Bronchial epithelial cell (primary cell): Measurements from ENCODE around the gene MAT2B. TPM values are rescaled to one million over a fixed set of nuclear protein-coding genes. Genes with fewer than 3 reads are reported as not detected.

Source experiments
- DNase-seq: peaks from one replicate; pipeline ENCODE4 v3.0.0-alpha.2; 2010; ENCODE audit warnings: low read depth
- FAIRE-seq: peaks from 2 replicates; lab custom pipeline; 2011; peaks lifted over from hg19 to GRCh38; lab: Jason Lieb, UNC
- H3K27me3 ChIP-seq: 2 replicates; pipeline ENCODE4 v1.5.1; 2011; ENCODE audit warnings: low read length; ENCODE audit not compliant: control insufficient read depth, insufficient read depth
- H3K36me3 ChIP-seq: 2 replicates; pipeline ENCODE4 v1.5.1; 2011; ENCODE audit warnings: low read length; ENCODE audit not compliant: control insufficient read depth, insufficient read depth
- H3K4me3 ChIP-seq: 2 replicates; pipeline ENCODE4 v1.5.1; 2011; ENCODE audit warnings: mild to moderate bottlenecking, low read depth, low read length, control low read depth
- CTCF ChIP-seq: IDR thresholded peaks from 2 replicates; pipeline ENCODE4 v1.5.1; 2011; ENCODE audit warnings: mild to moderate bottlenecking, moderate library complexity, low read length, control low read depth, inconsistent platforms; ENCODE audit not compliant: insufficient read depth, severe bottlenecking
- total RNA-seq: library from RNA; depleted of rRNA; stranded (reverse); fragments of >200 nt; gene quantifications from 2 replicates; pipeline ENCODE4 v1.2.1, GENCODE V29; 2014

Gene MAT2B
- total RNA-seq, 1 donor from 2014 or later, result 71.1 TPM

GRCh38 chr5:163561339-163561738 is 55.9 kb downstream of the MAT2B start:
- no peak for TF ChIP-seq CTCF
- Histone ChIP-seq H3K27me3 (no peaks in the 10 kb centered on the region), H3K4me3 (no peak overlapping the region), H3K36me3 (no peaks in the 10 kb centered on the region)
- FAIRE-seq (no peak), DNase-seq (no peak)

GRCh38 chr5:163562071-163562470 is 56.7 kb downstream of the MAT2B start:
- Histone ChIP-seq H3K4me3 (no peak overlapping the region), H3K27me3 (peaks cover 3% of the 10 kb centered on the region), H3K36me3 (no peaks in the 10 kb centered on the region)
- no peak for TF ChIP-seq CTCF
- DNase-seq (no peak), FAIRE-seq (peak; percentile 32)

GRCh38 chr5:163563112-163563511 is 57.7 kb downstream of the MAT2B start:
- Histone ChIP-seq H3K27me3 (peaks cover 5% of the 10 kb centered on the region), H3K4me3 (no peak overlapping the region)
- TF ChIP-seq CTCF, result no peak

GRCh38 chr5:163563880-163564279 is 58.5 kb downstream of the MAT2B start:
- peaks cover 5% of the 10 kb centered on the region for H3K27me3 ChIP-seq
- FAIRE-seq (no peak), DNase-seq (no peak)

More at GRCh38 chr5:163563112-163563511, 57.7 kb downstream of the MAT2B start:
- no peak for FAIRE-seq
- H3K36me3 ChIP-seq, result no peaks in the 10 kb centered on the region
- no peak for DNase-seq

GRCh38 chr5:163564321-163564938 is 59.0 kb downstream of the MAT2B start:
- peak; percentile 55 for DNase-seq
- Histone ChIP-seq H3K27me3 (peaks cover 5% of the 10 kb centered on the region), H3K36me3 (no peaks in the 10 kb centered on the region), H3K4me3 (no peak overlapping the region)
- FAIRE-seq, result no peak
- peak; percentile 58 for TF ChIP-seq CTCF

More at GRCh38 chr5:163563880-163564279, 58.5 kb downstream of the MAT2B start:
- no peak for TF ChIP-seq CTCF
- no peak overlapping the region for H3K4me3 ChIP-seq
- no peaks in the 10 kb centered on the region for H3K36me3 ChIP-seq

GRCh38 chr5:163565492-163565891 is 60.1 kb downstream of the MAT2B start:
- FAIRE-seq, result peak; percentile 75
- no peak overlapping the region for H3K4me3 ChIP-seq
- DNase-seq, result no peak

More at GRCh38 chr5:163565492-163565891, 60.1 kb downstream of the MAT2B start:
- Histone ChIP-seq H3K27me3 (peaks cover 5% of the 10 kb centered on the region), H3K36me3 (no peaks in the 10 kb centered on the region)
- TF ChIP-seq CTCF, result no peak
